ENCODE data around the gene USP34.

Gene USP34

DNA sequence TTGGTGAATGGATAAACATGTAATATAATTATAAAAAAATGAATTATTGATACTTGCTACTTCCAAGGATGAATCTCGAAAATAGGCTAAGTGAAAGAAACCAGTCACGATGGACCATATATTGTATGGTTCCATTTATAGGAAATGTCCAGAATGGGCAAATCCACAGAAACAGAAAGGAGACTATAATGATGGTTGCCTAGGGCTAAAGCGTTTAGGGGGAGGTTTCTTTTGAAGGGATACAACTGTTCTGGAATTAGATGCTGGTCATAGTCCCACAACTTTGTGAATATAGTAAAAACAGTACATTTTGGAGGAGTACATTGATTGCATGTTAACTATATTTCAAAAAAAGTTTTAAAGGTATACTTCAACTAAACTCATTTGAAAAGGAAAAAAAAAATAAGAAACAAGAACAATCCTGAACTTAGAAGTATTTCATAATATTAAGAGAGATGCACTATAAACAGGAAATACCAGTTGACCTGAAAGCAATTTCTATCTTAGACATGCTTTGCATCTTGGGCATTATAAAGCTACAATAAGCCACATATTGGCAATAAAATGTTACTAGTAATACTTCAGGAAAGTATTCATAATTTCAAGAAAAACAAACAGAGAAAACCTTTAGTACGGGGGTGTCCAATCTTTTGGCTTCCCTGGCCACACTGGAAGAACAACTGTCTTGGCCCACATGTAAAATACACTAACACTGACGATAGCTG lies 178.9 kb downstream of the USP34 start:
- no peak for DNase-seq (ENCODE audit: low read depth)
- TF ChIP-seq, protein P1, sequence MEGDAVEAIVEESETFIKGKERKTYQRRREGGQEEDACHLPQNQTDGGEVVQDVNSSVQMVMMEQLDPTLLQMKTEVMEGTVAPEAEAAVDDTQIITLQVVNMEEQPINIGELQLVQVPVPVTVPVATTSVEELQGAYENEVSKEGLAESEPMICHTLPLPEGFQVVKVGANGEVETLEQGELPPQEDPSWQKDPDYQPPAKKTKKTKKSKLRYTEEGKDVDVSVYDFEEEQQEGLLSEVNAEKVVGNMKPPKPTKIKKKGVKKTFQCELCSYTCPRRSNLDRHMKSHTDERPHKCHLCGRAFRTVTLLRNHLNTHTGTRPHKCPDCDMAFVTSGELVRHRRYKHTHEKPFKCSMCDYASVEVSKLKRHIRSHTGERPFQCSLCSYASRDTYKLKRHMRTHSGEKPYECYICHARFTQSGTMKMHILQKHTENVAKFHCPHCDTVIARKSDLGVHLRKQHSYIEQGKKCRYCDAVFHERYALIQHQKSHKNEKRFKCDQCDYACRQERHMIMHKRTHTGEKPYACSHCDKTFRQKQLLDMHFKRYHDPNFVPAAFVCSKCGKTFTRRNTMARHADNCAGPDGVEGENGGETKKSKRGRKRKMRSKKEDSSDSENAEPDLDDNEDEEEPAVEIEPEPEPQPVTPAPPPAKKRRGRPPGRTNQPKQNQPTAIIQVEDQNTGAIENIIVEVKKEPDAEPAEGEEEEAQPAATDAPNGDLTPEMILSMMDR (IDR thresholded peaks at IDR 0.05; ENCODE audit: low read depth, low read length): no peak
- TF ChIP-seq POLR2A (IDR thresholded peaks at IDR 0.05; ENCODE audit: extremely low read depth, insufficient read length): no peak
- TF ChIP-seq, protein P2, sequence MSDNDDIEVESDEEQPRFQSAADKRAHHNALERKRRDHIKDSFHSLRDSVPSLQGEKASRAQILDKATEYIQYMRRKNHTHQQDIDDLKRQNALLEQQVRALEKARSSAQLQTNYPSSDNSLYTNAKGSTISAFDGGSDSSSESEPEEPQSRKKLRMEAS (IDR thresholded peaks at IDR 0.05; ENCODE audit: low read depth, low read length): no peak
- TF ChIP-seq MYC (IDR thresholded peaks at IDR 0.05; ENCODE audit: low read depth, low read length): no peak
- no peak overlapping the region for H3K4me3 ChIP-seq (ENCODE audit: low read depth, low read length)

DNA sequence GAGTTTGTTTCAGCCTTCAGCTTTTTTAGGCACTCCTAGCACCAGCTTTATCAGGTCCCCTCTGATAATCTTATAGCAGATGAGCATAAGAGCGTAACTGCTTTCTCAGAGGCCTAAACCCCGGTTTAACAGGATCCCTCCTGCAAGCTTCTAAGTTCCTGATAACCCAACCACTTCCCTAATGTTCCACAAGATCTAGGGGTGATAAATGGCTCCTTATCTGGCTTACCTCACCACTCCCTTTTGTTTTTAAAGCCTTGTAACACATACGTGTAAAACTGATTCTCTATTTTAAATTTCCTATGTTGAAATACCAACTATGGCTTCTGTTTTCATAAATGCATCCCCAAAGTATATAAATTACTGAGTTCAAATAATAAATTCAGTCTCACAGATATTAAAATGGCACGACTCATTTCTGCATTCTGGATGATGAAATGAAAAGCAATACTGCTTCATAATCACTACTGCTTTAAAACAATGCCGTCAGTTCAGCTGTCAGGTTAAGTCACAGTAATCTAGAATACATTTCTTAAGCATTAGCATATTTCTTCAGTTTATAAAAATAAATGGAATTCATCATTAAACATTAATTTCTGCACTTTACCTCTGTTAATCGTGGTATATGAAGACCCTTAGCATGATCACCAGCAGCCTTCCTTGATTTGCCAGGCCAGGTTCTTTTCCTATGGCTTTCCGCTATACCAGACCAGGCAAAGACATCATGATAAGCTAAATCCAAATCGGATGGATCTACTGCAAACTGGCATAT lies 182.6 kb downstream of the USP34 start:
- no peak overlapping the region for H3K4me3 ChIP-seq (ENCODE audit: low read depth, low read length)
- TF ChIP-seq MYC (IDR thresholded peaks at IDR 0.05; ENCODE audit: low read depth, low read length) (no peak), POLR2A (IDR thresholded peaks at IDR 0.05; ENCODE audit: extremely low read depth, insufficient read length) (no peak)
- TF ChIP-seq, protein P1 (IDR thresholded peaks at IDR 0.05; ENCODE audit: low read depth, low read length): no peak
- TF ChIP-seq, protein P2 (IDR thresholded peaks at IDR 0.05; ENCODE audit: low read depth, low read length): no peak
- peak; percentile 74 for DNase-seq (ENCODE audit: low read depth)

DNA sequence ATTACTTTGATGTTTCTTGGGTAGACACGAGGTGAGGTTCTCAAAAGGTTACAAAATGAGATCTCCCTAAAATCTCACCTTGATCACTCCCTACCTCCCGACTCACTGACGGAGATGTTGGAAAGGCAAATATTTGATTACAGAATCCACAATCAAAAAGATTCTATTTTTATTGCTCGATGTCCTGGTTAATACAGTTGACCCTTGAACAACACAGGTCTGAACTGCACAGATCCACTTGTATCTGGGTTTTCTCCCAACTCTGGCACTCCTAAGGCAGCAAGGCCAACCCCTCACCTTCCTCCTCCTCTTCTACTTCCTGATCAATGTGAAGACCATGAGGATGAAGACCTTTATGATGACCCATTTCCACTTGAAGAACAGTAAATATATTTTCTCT lies 183.6 kb downstream of the USP34 start:
- DNase-seq (ENCODE audit: low read depth): no peak
- TF ChIP-seq, protein P1 (IDR thresholded peaks at IDR 0.05; ENCODE audit: low read depth, low read length): no peak
- TF ChIP-seq, protein P2 (IDR thresholded peaks at IDR 0.05; ENCODE audit: low read depth, low read length): no peak
- TF ChIP-seq MYC (IDR thresholded peaks at IDR 0.05; ENCODE audit: low read depth, low read length) (no peak), POLR2A (IDR thresholded peaks at IDR 0.05; ENCODE audit: extremely low read depth, insufficient read length) (no peak)
- H3K4me3 ChIP-seq (ENCODE audit: low read depth, low read length): no peak overlapping the region

DNA sequence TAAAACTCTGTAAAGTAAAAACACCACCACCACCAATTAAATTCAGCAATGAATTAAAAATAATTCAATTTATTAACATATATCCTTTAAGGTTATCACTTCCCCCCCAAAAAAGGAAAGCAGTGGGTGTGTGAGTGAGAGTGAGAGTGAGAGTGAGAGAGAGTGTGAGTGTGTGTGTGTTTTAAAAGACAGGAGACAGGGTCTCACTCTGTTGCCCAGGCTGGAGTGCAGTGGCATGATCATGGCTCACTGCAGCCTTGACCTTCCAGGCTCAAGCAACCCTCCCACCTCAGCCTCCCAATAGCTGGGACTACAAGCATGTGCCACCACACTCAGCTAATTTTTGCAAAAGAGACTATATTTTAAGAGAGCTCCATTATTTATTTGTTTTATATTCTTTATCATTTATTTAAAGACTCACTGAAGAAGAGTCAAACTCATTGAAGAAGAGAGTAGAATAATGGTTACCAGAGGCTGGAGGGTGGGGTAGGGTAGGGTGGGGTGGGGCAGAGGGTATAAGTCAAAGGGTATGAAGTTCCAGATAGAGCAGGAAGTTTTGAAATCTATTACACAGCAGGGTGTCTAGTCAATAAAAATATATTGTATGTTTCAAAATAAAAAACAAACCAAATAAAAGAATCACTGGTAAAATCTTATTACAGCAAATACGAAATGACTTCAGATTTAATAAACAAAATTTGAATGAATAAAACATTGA lies 187.3 kb downstream of the USP34 start:
- H3K4me3 ChIP-seq (ENCODE audit: low read depth, low read length): no peak overlapping the region
- peak; percentile 19 for DNase-seq (ENCODE audit: low read depth)
- TF ChIP-seq, protein P1 (IDR thresholded peaks at IDR 0.05; ENCODE audit: low read depth, low read length): no peak
- TF ChIP-seq MYC (IDR thresholded peaks at IDR 0.05; ENCODE audit: low read depth, low read length): no peak
- TF ChIP-seq, protein P2 (IDR thresholded peaks at IDR 0.05; ENCODE audit: low read depth, low read length): no peak
- TF ChIP-seq POLR2A (IDR thresholded peaks at IDR 0.05; ENCODE audit: extremely low read depth, insufficient read length): no peak

DNA sequence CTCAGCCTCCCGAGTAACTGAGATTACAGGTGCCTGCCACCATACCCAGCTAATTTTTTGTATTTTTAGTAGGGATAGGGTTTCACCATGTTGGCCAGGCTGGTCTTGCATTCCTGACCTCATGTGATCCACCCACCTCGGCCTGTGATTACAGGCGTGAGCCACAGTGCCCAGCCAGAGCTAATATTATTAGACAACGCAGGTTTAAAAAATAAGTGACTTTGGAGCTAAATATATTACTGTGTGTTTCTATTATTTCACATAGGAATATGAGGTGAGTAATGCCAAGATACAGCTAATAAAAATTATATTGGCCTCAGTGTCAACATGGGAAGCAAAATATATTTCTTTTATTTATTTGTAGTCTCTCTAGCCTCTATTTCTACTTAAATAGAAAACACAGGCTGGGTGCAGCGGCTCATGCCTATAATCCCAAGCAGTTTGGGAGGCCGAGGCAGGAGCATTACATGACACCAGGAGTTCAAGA lies 188.7 kb downstream of the USP34 start:
- TF ChIP-seq, protein P1 (IDR thresholded peaks at IDR 0.05; ENCODE audit: low read depth, low read length): no peak
- TF ChIP-seq MYC (IDR thresholded peaks at IDR 0.05; ENCODE audit: low read depth, low read length) (no peak), POLR2A (IDR thresholded peaks at IDR 0.05; ENCODE audit: extremely low read depth, insufficient read length) (no peak)
- TF ChIP-seq, protein P2 (IDR thresholded peaks at IDR 0.05; ENCODE audit: low read depth, low read length): no peak
- no peak overlapping the region for H3K4me3 ChIP-seq (ENCODE audit: low read depth, low read length)
- DNase-seq (ENCODE audit: low read depth): no peak

Data from NB4 (cell line).